ENCODE data around the gene CMC2.

The CMC2 gene

DNA sequence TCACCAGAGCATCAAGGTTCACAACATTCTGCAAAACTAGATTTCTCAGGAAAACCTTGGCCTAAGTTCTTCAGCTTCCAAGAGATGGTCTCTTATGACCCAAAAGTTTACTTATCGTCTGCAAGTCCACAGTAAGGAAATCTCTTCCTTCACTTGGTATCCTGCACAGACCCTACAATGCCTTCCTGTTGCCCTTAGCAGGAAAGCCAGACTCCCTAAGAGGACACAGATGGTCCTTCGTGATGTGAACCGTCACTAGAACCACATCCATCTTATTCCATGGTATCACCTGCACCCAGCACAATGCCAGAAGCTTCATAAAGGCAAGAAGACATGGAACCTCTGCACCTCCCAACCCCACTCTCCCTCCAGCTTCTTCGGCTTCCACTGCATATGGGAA is 34.1 kb downstream of the CMC2 start:
- DNase-seq: no peak

DNA sequence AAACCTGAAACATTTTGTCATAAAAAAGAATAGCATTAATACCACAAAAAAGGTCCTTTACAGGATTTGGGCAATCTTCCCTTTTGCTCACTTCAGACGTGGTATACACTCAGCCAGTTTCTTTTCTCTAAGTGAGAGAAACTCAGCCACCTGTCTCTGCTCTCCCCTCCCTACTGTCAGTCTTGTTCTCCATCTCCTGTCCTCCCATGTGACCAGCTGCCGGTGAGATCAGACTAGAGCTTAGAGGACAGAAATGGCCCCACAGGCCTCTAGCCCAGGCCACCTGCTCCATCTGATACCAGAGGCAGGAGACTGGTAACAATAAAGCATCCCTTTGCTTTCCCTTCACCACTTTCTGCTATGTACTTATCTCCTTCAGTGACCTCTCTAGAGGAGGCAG is 34.9 kb downstream of the CMC2 start:
- DNase-seq: peak; percentile 14

GRCh38 chr16:80969114-80969484 is 37.6 kb downstream of the CMC2 start:
- no peak for DNase-seq

DNA sequence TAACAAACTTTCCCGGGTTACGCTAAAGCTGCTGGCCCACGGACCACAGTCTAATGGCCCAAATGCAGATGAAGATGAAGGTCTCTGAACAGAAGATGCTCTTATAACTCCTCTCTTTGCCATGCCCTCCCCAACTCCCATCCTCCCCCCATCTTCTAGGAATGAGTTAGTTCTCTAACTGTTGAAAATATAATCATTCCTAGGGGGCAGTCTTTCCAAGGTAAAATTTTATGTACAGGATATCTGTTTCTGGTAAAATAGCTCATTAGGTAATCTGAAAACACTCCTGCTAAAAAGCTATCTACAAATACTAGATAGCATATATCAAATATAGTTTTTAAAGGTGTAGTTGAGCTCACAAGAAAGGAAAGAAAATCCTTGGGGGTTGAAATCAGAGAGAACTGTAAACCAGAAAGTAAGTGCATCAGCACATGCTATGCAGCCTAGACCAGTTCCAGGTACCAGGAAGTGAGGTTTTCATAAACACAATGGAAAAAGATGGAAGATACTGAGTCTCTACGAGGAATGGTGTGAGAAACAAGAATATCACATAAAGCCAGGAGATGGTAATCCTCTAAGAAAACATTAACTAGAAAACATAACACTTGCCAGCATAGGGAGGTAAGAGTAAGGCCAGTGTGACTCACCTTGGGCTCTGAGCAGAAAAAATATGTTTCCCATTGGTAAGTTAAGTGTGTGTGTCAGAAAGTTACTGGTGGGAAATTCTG is 38.1 kb downstream of the CMC2 start:
- no peak for DNase-seq

DNA sequence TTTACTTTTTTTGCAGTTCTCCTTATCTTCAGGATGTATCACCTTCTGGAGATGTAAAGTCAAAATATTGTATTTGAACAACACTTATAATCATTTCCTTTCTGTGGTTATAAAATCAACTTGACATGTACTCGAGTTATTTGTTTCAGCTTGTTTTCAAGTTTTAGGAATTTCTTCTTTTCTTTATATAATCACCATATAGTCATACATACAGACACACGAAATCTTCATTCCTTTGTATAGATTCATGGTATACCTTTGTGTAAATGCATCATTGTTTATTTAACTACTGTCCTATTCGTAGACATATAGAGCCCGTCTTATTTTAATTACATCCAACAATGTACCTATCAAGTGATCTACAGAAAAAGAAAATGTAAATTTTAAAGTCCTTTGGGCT is 40.1 kb downstream of the CMC2 start:
- DNase-seq: no peak

DNA sequence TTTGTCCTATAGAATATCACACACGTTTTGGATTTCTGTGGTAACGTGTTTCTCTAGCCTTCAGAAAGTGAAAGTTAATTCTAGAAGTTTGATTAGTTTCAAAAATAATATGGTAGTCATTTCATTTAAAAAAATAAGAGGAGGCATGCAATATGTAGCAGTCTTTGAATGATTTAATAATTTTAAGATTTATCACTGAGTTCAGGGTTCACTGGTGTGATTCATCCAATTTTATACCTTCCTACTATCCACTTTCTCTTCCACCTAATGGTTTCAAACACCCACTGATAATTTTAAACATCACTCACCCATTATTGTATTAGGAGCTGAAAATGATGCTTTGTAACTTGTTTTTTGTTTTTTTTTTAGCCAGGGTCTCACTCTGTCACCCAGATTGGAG is 42.3 kb downstream of the CMC2 start:
- no peak for DNase-seq

DNA sequence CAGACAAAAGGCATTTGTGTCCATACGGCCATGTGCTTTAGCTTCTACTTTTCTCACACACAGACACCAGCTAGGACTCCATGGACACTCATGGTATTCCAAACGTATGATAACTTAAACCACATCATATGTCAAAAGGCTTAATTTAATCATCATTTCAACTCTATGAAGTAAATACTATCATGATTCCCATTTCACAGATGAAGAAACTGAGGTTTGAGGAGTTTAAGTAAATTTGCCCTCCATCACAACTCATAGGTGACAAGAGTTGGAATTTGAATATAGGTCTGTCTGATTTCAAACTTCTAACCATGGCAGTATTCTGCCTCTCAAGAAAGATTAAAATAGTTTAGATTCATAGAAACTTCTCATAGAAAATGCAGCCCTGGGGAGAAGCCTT is 43.8 kb downstream of the CMC2 start:
- no peak for DNase-seq

DNA sequence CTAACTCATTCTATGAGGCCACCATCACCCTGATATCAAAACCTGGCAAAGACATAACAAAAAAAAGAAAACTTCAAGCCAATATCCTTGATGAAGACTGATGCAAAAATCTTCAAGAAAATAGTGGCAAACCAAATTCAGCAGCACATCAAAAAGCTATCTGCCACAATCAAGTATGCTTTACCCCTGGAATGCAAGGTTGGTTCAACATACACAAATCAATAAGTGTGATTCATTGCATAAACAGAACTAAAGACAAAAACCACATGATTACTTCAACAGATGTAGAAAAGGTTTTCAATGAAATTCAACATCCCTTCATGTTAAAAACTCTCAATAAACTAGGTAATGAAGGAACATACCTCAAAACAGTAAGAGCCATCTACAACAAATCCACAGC is 48.4 kb downstream of the CMC2 start:
- DNase-seq: no peak

- DNase-seq: no peak
Observed at GRCh38 chr16:80954985-80955384, 51.7 kb downstream of the CMC2 start.

DNA sequence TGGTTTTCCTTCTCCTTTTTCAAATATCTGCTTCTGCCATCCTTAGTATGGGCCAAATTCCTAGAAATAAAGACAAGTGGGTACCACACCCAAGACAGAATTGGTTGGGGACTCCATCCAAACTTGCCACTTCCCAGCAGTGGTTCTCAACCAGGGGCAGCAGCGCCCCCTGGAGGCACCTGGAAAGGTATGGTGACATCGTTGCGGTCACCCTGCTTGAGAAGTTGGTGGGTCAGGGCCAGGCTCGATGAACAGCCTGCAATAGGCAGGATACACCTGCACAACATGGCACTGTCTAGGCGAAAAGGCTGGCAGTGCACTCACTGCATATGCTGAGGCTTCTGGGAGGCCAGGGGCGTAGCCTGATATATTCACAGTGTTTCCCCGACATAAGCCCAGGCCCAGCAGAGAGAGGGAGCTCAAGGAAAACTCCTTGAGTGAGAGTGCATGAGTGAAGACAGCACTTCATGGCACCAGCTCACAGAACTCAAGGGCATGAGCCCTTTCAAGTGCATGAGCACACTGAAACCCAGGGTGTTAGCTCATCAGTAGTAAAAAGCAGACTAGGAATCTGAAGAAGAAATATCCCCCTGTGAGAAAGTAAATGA is 57.7 kb downstream of the CMC2 start:
- DNase-seq: no peak

GRCh38 chr16:80947708-80948625 is 58.7 kb downstream of the CMC2 start:
- no peak for DNase-seq

DNA sequence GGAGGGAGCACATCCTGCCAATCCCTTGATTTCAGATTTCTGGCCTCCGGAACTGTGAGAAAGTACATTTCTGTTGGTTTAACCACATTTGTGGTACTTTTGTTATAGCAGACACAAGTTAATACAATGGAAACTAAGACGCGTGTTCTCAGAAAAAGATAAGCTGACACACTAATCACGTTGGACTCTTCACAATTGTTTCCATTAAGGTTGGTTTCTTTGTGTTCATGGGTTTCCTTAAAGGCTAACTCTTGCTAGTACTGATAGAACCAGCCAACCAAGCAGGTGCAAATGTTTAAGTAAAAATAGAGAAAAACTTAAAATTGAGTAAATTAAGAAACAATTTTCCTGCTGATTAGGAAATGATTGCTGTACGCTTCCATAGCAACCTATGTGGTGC is 59.4 kb downstream of the CMC2 start:
- no peak for DNase-seq

DNA sequence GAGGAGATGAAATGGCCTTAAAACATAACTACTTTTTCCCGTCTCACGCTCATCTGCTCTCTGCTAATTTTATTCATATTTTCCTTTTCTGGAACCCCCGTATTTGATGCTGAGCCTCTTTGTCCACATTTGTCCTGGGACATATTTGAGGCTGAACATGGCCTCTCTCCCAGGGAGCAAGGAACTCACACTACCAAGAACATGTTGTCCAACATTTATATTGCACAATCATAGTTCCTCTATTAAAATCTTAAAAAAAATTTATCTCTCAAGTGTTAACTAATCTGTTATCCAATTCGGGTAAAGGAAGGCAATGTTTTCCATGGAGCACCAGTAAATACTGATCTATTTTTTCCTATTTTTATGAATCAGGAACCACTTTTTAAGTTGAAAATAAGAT is 60.2 kb downstream of the CMC2 start:
- no peak for DNase-seq

- no peak for DNase-seq
Observed at GRCh38 chr16:80940069-80940856, 66.4 kb downstream of the CMC2 start.

DNA sequence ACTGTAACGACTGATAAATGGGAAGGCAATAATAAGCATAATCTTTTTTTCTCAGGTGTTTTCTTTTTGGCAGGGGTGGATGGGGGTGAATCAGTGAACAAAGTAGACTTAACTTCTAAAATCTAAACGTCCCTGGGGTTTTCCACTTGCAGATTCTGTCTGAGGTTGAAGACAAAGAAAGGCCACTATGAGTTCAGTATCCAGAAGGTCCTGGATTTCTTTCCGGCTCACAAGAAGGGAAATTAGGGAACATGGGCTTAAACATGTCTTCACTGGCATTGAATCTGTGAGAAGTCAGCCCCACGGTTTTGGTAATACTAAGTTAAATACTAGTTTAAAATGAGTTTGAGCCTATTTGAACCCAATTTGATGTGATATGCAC is 67.8 kb downstream of the CMC2 start:
- DNase-seq: no peak

GRCh38 chr16:80938004-80938878 is 68.4 kb downstream of the CMC2 start:
- DNase-seq: no peak

GRCh38 chr16:80936410-80936809 is 70.3 kb downstream of the CMC2 start:
- DNase-seq: no peak

DNA sequence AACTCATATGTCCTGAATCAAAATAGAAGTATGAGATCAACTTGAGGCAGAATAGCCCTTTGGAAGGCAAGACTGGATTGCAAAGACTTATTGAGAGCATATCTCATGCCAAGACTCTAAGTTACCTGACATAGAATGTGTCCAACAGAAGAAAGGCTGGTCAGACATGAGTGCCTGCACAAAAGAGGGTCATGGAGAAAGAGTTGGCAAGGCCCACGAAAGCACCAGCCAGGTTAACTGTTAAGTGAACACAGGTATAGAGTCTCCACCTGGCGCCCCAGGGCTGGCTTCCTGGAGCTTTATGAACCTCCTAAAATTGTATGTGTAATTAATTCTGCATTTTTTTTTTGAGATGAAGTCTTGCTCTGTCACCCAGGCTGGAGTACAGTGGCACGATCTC is 71.0 kb downstream of the CMC2 start:
- no peak for DNase-seq

DNA sequence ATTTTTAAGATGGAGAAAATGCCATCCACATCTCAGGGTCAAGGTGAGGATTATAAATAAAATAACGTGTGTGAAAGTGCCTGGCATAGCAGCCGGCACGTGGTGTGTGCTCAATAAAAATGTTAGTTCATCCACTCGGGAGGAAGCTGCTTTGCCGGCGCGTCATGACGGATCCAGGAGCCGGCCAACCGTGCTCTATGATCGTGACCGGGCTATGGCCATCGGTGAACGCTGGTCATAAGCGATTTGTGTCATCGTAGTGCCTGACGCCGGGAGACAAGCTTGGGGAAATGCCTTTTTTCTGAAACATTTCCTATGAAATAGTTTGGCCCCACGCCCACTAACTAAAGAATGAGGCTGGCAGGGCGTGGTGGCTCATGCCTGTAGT is 74.0 kb downstream of the CMC2 start:
- no peak for DNase-seq

- DNase-seq: no peak
Observed at GRCh38 chr16:80931801-80932707, 74.6 kb downstream of the CMC2 start.

GRCh38 chr16:80924372-80924978 is 82.2 kb downstream of the CMC2 start:
- DNase-seq: no peak

Measured in NCI-H2171 (cell line).